Renal cortex interstitium (tissue), 11 donors: ENCODE measurements around the gene MTFR1L. TPM values are rescaled to one million over a fixed set of nuclear protein-coding genes. Genes with fewer than 3 reads are reported as not detected.
A peak's percentile ranks its signal among the peaks of the same experiment; 100 is the strongest.

ENCODE experiments used
- DNase-seq, 11 donors: peaks; one replicate each; pipeline ENCODE4 v3.0.0-alpha.2; 2013; ENCODE audit warnings: low read depth in 9 of 11, low spot score in 4 of 11; ENCODE audit errors: extremely low read depth in 1 of 11
- polyA plus RNA-seq, 3 donors: library from polyadenylated mRNA; unstranded; fragments of 120-200 nt; gene quantifications; one replicate each; pipeline ENCODE4 v1.2.1, GENCODE V29; 2013; ENCODE audit not compliant: insufficient read length in 3 of 3

MTFR1L gene
- polyA plus RNA-seq, 3 donors, result 91.0 to 103 (median 97.6) TPM

- no peak for DNase-seq
Observed at GRCh38 chr1:25800703-25801377, 18.9 kb upstream of the MTFR1L start.

GRCh38 chr1:25802915-25803314, 16.8 kb upstream of the MTFR1L start:
- no peak for DNase-seq

GRCh38 chr1:25803368-25803767, 16.4 kb upstream of the MTFR1L start:
- no peak for DNase-seq

- DNase-seq, result no peak
Observed at GRCh38 chr1:25804244-25804963, 15.3 kb upstream of the MTFR1L start.

- DNase-seq, result no peak
Observed at GRCh38 chr1:25804964-25805862, 14.5 kb upstream of the MTFR1L start.

GRCh38 chr1:25805863-25806225, 13.9 kb upstream of the MTFR1L start:
- DNase-seq, result no peak

- no peak for DNase-seq
Observed at GRCh38 chr1:25806418-25806817, 13.3 kb upstream of the MTFR1L start.

- no peak for DNase-seq
Observed at GRCh38 chr1:25807480-25808390, 12.0 kb upstream of the MTFR1L start.

- no peak for DNase-seq
Observed at GRCh38 chr1:25808481-25809244, 11.1 kb upstream of the MTFR1L start.

- no peak for DNase-seq
Observed at GRCh38 chr1:25809283-25809926, 10.3 kb upstream of the MTFR1L start.

- DNase-seq, result no peak
Observed at GRCh38 chr1:25809929-25810328, 9.8 kb upstream of the MTFR1L start.

- DNase-seq, result peak in 2 of 11 donors; percentile 26 to 27
Observed at GRCh38 chr1:25810341-25811299, 9.1 kb upstream of the MTFR1L start.

GRCh38 chr1:25811384-25812082, 8.2 kb upstream of the MTFR1L start:
- DNase-seq, result no peak

- no peak for DNase-seq
Observed at GRCh38 chr1:25813071-25813733, 6.6 kb upstream of the MTFR1L start.

- DNase-seq, result no peak
Observed at GRCh38 chr1:25813734-25814471, 5.9 kb upstream of the MTFR1L start.
